Stimulated activated naive CD8-positive, alpha-beta T cell treated with anti-CD3 and anti-CD28 coated beads, Interleukin-15, Interleukin-2, amounts not matched to agents 100 ng/mL and 50 ng/mL, for 24 hours (primary cell): ENCODE measurements around the gene WDR38.

Experiments
- H3K27ac Mint-ChIP-seq: one replicate; pipeline ENCODE4 v1.8.0; 2021; ENCODE audit warnings: mild to moderate bottlenecking, mixed read lengths
- H3K27me3 Mint-ChIP-seq: one replicate; pipeline ENCODE4 v1.8.0; 2021; ENCODE audit warnings: mixed read lengths
- H3K36me3 Mint-ChIP-seq: one replicate; pipeline ENCODE4 v1.8.0; 2021; ENCODE audit warnings: low read depth, mixed read lengths
- H3K4me1 Mint-ChIP-seq: one replicate; pipeline ENCODE4 v1.8.0; 2021; ENCODE audit warnings: low read depth, mixed read lengths
- H3K4me3 Mint-ChIP-seq: one replicate; pipeline ENCODE4 v1.8.0; 2021; ENCODE audit warnings: mild to moderate bottlenecking, mixed read lengths
- H3K9me3 Mint-ChIP-seq: one replicate; pipeline ENCODE4 v1.8.0; 2021; ENCODE audit warnings: mixed read lengths

Gene WDR38

DNA sequence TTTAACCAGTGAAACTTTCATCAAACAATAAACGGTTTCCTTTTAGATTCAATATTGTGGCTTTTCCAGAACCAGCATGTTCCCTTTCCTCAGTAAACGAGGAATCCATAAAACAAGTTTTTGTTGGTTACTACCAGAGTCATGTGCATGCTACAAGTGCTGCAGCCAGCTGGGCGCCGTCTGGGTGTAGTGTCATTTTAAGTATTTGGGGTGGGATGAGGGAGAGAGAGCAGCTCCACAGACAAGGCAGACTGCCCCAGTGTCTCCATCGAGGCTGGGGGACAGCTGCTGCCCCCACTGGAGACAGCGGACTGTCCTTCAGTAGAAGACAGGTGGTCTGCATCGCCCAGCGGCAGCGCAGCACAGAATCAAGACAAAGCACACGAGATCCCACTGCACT lies 26.0 kb downstream of the WDR38 start:
- H3K9me3 Mint-ChIP-seq, result no peaks in the 10 kb centered on the region
- no peak overlapping the region for H3K27ac Mint-ChIP-seq
- no peaks in the 10 kb centered on the region for H3K27me3 Mint-ChIP-seq
- no peaks in the 10 kb centered on the region for H3K4me1 Mint-ChIP-seq
- peaks cover 65% of the 10 kb centered on the region for H3K36me3 Mint-ChIP-seq
- H3K4me3 Mint-ChIP-seq, result no peak overlapping the region

- peaks cover 64% of the 10 kb centered on the region for H3K36me3 Mint-ChIP-seq
- H3K27me3 Mint-ChIP-seq, result no peaks in the 10 kb centered on the region
- no peaks in the 10 kb centered on the region for H3K4me1 Mint-ChIP-seq
- H3K4me3 Mint-ChIP-seq, result no peak overlapping the region
- no peaks in the 10 kb centered on the region for H3K9me3 Mint-ChIP-seq
- no peak overlapping the region for H3K27ac Mint-ChIP-seq
Observed at GRCh38 chr9:124880501-124880900, 27.2 kb downstream of the WDR38 start.

DNA sequence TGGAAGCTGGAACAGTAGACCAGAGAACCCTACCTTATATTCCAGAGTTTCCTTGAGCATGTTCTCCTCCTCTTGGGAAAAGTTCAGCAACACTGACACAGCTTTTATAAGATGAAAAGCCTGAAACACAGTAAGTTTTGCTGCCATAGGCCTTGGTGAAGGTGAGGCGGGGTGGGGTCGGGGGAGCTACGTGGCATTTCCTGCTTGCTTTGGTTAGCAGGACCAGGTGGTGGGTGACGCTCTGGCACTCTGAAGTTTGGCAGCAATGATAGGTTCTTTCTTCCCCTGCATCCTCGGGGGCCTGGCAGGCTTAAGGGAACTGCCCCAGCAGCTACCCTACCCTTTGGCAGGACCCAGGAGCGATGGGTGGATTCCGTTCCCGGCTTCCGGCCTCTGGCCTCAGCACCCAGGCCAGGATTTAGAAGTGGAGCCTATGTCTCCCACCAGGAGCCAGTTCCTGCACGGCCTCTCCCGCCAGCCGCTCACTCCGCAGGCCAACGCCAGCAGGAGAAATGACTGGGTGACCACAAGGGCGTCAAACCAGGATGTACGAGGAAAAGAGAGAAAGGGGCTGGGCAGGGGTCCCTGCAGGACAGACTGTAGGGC lies 28.0 kb downstream of the WDR38 start:
- H3K36me3 Mint-ChIP-seq, result peaks cover 66% of the 10 kb centered on the region
- no peaks in the 10 kb centered on the region for H3K9me3 Mint-ChIP-seq
- no peaks in the 10 kb centered on the region for H3K4me1 Mint-ChIP-seq
- no peaks in the 10 kb centered on the region for H3K27me3 Mint-ChIP-seq
- no peak overlapping the region for H3K27ac Mint-ChIP-seq
- H3K4me3 Mint-ChIP-seq, result no peak overlapping the region

- Mint-ChIP-seq H3K9me3 (no peaks in the 10 kb centered on the region), H3K4me1 (no peaks in the 10 kb centered on the region), H3K27ac (no peak overlapping the region), H3K36me3 (peaks cover 68% of the 10 kb centered on the region), H3K4me3 (no peak overlapping the region), H3K27me3 (no peaks in the 10 kb centered on the region)
Observed at GRCh38 chr9:124882231-124882630, 29.0 kb downstream of the WDR38 start.

DNA sequence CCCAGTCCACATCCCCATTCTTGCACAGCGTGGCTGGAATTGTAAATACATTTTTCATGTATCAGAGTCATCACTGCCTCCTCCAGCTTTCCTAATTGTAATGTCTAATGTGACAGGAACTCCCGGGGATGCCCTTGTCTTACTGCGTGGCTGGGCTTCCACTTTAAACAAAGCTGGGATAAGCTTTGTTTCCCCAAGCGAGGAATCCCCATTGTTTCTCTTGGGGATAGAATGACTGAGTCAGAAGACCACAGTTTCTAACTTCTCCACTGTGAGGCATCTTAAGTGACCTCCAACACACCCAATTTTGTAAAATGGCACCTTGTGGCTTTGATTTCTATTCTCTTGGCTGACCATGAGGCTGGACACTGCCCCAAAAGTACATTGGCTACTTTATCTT lies 31.1 kb downstream of the WDR38 start:
- Mint-ChIP-seq H3K27me3 (no peaks in the 10 kb centered on the region), H3K36me3 (peaks cover 61% of the 10 kb centered on the region), H3K9me3 (no peaks in the 10 kb centered on the region), H3K27ac (no peak overlapping the region), H3K4me1 (no peaks in the 10 kb centered on the region), H3K4me3 (no peak overlapping the region)

GRCh38 chr9:124885551-124885950 lies 32.3 kb downstream of the WDR38 start:
- H3K36me3 Mint-ChIP-seq, result peaks cover 66% of the 10 kb centered on the region

DNA sequence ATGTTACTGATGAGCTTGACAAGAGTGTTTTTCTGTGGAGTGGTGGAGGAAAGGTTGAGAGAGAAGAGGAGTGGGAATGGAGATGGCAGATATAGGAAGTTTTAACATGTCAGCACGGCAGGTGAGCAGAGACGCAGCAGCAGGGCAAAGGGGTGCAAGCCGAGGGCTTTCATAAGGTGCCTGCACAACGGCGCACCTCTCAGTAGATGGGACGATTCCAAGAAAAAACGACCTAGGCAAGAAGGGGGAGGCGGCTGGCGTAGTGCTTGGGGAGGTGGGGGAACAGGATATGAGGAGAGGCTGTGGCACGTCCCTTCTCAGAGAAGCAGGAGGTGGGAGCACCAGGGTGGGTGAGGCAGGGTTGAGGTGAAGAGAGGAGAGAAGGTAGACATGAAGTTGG lies 33.2 kb downstream of the WDR38 start:
- Mint-ChIP-seq H3K4me3 (no peak overlapping the region), H3K27ac (no peak overlapping the region)

More at GRCh38 chr9:124885551-124885950, 32.3 kb downstream of the WDR38 start:
- no peak overlapping the region for H3K27ac Mint-ChIP-seq
- no peaks in the 10 kb centered on the region for H3K4me1 Mint-ChIP-seq
- no peak overlapping the region for H3K4me3 Mint-ChIP-seq
- no peaks in the 10 kb centered on the region for H3K27me3 Mint-ChIP-seq
- no peaks in the 10 kb centered on the region for H3K9me3 Mint-ChIP-seq

DNA sequence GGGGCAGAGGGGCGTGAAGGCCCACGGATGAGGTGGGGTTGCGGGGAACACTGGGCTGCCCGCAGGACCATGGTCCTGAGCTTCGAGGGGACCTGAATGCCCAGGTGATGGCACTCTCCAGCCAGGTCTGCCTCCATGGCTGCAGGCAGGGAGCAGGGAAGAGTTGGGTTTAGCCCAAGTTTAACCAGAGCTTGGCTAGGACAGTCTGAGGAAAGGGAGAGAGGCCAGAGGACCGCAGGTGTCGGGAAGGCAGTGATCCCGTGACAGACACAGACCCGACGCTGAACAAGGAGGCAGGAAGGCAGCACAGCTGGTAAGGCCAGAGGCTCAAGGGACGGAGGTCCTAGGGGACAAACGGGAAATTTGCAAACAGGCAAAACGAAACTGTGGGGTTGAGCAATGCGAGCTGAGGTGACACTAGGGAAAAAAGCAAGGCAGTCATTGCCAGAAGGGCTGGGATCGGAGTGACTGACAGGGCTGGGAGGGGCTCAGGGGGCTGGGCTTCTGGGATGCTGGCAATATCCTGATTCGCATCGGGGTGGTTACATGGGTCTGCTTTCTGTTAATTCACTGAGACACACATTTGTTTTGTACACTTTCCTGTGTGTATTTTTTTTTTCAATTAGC lies 33.7 kb downstream of the WDR38 start:
- Mint-ChIP-seq H3K27ac (no peak overlapping the region), H3K36me3 (peaks cover 75% of the 10 kb centered on the region), H3K4me1 (no peaks in the 10 kb centered on the region), H3K4me3 (no peak overlapping the region), H3K9me3 (no peaks in the 10 kb centered on the region), H3K27me3 (no peaks in the 10 kb centered on the region)

More for the DNA sequence above, 33.2 kb downstream of the WDR38 start:
- Mint-ChIP-seq H3K36me3 (peaks cover 75% of the 10 kb centered on the region), H3K27me3 (no peaks in the 10 kb centered on the region), H3K9me3 (no peaks in the 10 kb centered on the region), H3K4me1 (no peaks in the 10 kb centered on the region)

- no peaks in the 10 kb centered on the region for H3K27me3 Mint-ChIP-seq
- H3K27ac Mint-ChIP-seq, result no peak overlapping the region
- no peak overlapping the region for H3K4me3 Mint-ChIP-seq
- no peaks in the 10 kb centered on the region for H3K9me3 Mint-ChIP-seq
- H3K4me1 Mint-ChIP-seq, result no peaks in the 10 kb centered on the region
- H3K36me3 Mint-ChIP-seq, result peaks cover 76% of the 10 kb centered on the region
Observed at GRCh38 chr9:124887832-124888231, 34.6 kb downstream of the WDR38 start.

DNA sequence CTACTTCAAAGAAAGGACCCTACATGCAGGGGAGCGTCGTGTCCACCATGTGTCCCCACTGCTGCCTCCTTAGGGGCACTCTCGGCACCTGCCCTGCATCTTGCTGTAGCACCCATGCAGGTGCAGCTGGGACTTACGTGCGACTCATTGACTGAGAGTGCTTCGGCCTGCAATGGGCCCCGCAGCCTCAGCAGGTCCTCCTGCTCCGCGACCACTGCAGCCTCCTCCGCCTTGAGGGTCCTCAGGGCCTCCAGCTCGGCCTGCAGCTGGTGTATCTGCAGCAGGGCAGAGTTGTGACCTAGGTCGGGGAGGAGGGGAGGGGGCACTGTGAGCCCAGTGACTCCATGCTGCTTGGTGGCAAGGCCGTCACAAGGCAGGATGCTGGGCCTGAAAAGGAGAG lies 35.7 kb downstream of the WDR38 start:
- Mint-ChIP-seq H3K4me3 (no peak overlapping the region), H3K36me3 (peaks cover 78% of the 10 kb centered on the region), H3K9me3 (no peaks in the 10 kb centered on the region), H3K27me3 (no peaks in the 10 kb centered on the region), H3K27ac (no peak overlapping the region), H3K4me1 (no peaks in the 10 kb centered on the region)

DNA sequence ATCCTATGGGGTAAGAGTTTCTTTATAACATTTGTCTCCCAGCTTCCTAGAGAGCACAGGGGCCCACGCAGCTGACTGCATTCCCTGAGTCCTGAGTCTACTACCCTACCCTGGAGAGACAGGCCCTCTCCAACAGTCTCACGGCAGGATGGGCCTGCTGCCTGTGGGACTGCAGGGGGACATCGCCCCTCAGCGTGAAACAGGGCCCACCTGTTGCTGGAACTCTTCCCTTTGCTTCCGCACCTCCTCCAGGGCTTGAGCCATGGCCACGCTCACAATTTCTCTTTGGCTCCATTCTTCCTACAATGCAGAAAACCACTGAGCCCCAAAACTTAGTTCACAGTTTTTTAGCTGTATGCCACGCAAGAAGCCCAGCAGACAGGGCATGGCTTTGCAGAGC lies 36.9 kb downstream of the WDR38 start:
- H3K9me3 Mint-ChIP-seq, result no peaks in the 10 kb centered on the region
- peaks cover 80% of the 10 kb centered on the region for H3K36me3 Mint-ChIP-seq
- H3K4me1 Mint-ChIP-seq, result no peaks in the 10 kb centered on the region
- no peak overlapping the region for H3K4me3 Mint-ChIP-seq
- no peak overlapping the region for H3K27ac Mint-ChIP-seq
- H3K27me3 Mint-ChIP-seq, result no peaks in the 10 kb centered on the region

GRCh38 chr9:124894035-124894740 lies 40.9 kb downstream of the WDR38 start:
- H3K36me3 Mint-ChIP-seq, result peaks cover 81% of the 10 kb centered on the region
- no peaks in the 10 kb centered on the region for H3K27me3 Mint-ChIP-seq
- H3K27ac Mint-ChIP-seq, result no peak overlapping the region
- no peaks in the 10 kb centered on the region for H3K4me1 Mint-ChIP-seq
- no peaks in the 10 kb centered on the region for H3K9me3 Mint-ChIP-seq
- H3K4me3 Mint-ChIP-seq, result no peak overlapping the region

- peaks cover 82% of the 10 kb centered on the region for H3K36me3 Mint-ChIP-seq
- no peaks in the 10 kb centered on the region for H3K27me3 Mint-ChIP-seq
- no peaks in the 10 kb centered on the region for H3K4me1 Mint-ChIP-seq
- H3K9me3 Mint-ChIP-seq, result no peaks in the 10 kb centered on the region
- H3K27ac Mint-ChIP-seq, result no peak overlapping the region
- no peak overlapping the region for H3K4me3 Mint-ChIP-seq
Observed at GRCh38 chr9:124894741-124895170, 41.5 kb downstream of the WDR38 start.

GRCh38 chr9:124897570-124898460 lies 44.6 kb downstream of the WDR38 start:
- no peak overlapping the region for H3K27ac Mint-ChIP-seq
- no peaks in the 10 kb centered on the region for H3K4me1 Mint-ChIP-seq
- H3K9me3 Mint-ChIP-seq, result no peaks in the 10 kb centered on the region

GRCh38 chr9:124899845-124900244 lies 46.6 kb downstream of the WDR38 start:
- no peaks in the 10 kb centered on the region for H3K4me1 Mint-ChIP-seq
- H3K27ac Mint-ChIP-seq, result no peak overlapping the region
- no peaks in the 10 kb centered on the region for H3K27me3 Mint-ChIP-seq
- peaks cover 62% of the 10 kb centered on the region for H3K36me3 Mint-ChIP-seq
- H3K9me3 Mint-ChIP-seq, result no peaks in the 10 kb centered on the region
- H3K4me3 Mint-ChIP-seq, result no peak overlapping the region

More at GRCh38 chr9:124897570-124898460, 44.6 kb downstream of the WDR38 start:
- H3K27me3 Mint-ChIP-seq, result no peaks in the 10 kb centered on the region
- H3K36me3 Mint-ChIP-seq, result peaks cover 70% of the 10 kb centered on the region
- H3K4me3 Mint-ChIP-seq, result no peak overlapping the region
